GM12874 (cell line): Measurements from ENCODE around the gene MTF1.

Experiments used
- CTCF ChIP-seq: IDR thresholded peaks from 2 replicates; pipeline ENCODE4 v1.5.1; 2011; ENCODE audit warnings: low read depth, mild to moderate bottlenecking, control low read depth, low read length, moderate library complexity; ENCODE audit not compliant: insufficient read depth

MTF1 gene

GRCh38 chr1:37860346-37860666 lies 914 bp upstream of the MTF1 start:
- TF ChIP-seq CTCF = no peak

GRCh38 chr1:37858931-37859506 lies 373 bp downstream of the MTF1 start:
- no peak for TF ChIP-seq CTCF

GRCh38 chr1:37854406-37854805 lies 5.0 kb downstream of the MTF1 start:
- no peak for TF ChIP-seq CTCF

GRCh38 chr1:37853157-37853556 lies 6.2 kb downstream of the MTF1 start:
- no peak for TF ChIP-seq CTCF

GRCh38 chr1:37851782-37852210 lies 7.6 kb downstream of the MTF1 start:
- no peak for TF ChIP-seq CTCF

- no peak for TF ChIP-seq CTCF
Measured at GRCh38 chr1:37851262-37851661, 8.1 kb downstream of the MTF1 start.

- TF ChIP-seq CTCF = no peak
Measured at GRCh38 chr1:37850352-37850955, 8.9 kb downstream of the MTF1 start.

GRCh38 chr1:37849480-37849879 lies 9.9 kb downstream of the MTF1 start:
- TF ChIP-seq CTCF = no peak
